Hepatocyte (in vitro differentiated cells): Measurements from ENCODE around the gene KCNK13.

Experiments used
- EZH2 ChIP-seq: fragments of 200-600 bp; sonication (generic); IDR thresholded peaks from 2 replicates; pipeline ENCODE4 v1.6.1; 2016; ENCODE audit warnings: antibody characterized with exemption, mild to moderate bottlenecking, borderline replicate concordance
- EZH2phosphoT487 ChIP-seq: fragments of 200-600 bp; sonication (generic); IDR thresholded peaks from one replicate; pipeline ENCODE4 v1.6.1; 2018; ENCODE audit warnings: antibody characterized with exemption, mild to moderate bottlenecking, low read depth, moderate library complexity; ENCODE audit not compliant: unreplicated experiment, severe bottlenecking
- TF ChIP-seq, protein P1 (sequence below): fragments of 200-600 bp; sonication (generic); IDR thresholded peaks from 2 replicates; pipeline ENCODE4 v1.5.1; 2016; ENCODE audit warnings: antibody characterized with exemption, mild to moderate bottlenecking; ENCODE audit not compliant: poor library complexity

DNA sequence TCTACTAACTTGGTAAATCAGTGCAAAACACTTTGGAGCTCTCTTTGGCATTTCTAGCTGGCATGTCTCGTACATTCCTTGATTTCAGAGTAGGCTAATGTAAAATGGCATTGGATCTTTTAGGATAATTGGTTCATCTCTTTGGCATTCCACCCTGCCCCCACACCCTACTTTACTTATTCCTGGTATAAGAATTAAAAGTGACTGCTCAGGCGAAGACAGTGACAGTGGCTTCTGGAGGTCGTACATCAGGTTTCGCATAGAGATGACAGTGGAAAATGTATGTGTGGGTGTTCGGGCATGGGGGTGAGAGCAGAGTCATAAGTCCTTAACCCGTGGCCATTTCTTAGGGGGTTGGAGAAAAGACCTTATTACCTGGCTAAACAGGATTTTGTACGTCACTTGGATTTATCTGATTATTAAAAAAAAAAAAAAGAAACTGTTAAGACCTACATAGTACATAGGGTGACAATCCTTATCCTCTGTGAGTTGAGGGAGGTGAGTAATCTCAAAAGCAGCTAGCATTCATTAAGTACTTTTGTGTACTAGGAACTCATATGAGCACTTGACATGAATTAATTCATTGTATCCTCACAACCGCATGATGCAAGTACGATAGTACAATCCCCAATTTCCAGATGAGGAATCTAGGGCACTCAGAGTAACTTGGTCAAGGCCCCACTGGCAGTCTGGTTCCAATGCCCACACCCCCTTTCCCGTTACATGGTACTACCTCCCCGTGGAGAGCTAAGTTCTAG is 22.4 kb upstream of the KCNK13 start:
- TF ChIP-seq, protein P1, sequence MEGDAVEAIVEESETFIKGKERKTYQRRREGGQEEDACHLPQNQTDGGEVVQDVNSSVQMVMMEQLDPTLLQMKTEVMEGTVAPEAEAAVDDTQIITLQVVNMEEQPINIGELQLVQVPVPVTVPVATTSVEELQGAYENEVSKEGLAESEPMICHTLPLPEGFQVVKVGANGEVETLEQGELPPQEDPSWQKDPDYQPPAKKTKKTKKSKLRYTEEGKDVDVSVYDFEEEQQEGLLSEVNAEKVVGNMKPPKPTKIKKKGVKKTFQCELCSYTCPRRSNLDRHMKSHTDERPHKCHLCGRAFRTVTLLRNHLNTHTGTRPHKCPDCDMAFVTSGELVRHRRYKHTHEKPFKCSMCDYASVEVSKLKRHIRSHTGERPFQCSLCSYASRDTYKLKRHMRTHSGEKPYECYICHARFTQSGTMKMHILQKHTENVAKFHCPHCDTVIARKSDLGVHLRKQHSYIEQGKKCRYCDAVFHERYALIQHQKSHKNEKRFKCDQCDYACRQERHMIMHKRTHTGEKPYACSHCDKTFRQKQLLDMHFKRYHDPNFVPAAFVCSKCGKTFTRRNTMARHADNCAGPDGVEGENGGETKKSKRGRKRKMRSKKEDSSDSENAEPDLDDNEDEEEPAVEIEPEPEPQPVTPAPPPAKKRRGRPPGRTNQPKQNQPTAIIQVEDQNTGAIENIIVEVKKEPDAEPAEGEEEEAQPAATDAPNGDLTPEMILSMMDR = no peak
- TF ChIP-seq EZH2 = no peak
- no peak for TF ChIP-seq EZH2phosphoT487
